ENCODE data around the gene APOC3.

Gene APOC3

GRCh38 chr11:116852261-116853031, 22.7 kb downstream of the APOC3 start:
- no peak for DNase-seq

GRCh38 chr11:116853461-116854073, 23.9 kb downstream of the APOC3 start:
- DNase-seq: peak; percentile 22

- DNase-seq: no peak
Observed at GRCh38 chr11:116855413-116855812, 25.7 kb downstream of the APOC3 start.

- DNase-seq: no peak
Observed at GRCh38 chr11:116856423-116856822, 26.7 kb downstream of the APOC3 start.

GRCh38 chr11:116857316-116857715, 27.6 kb downstream of the APOC3 start:
- no peak for DNase-seq

GRCh38 chr11:116857936-116858335, 28.2 kb downstream of the APOC3 start:
- DNase-seq: no peak

- DNase-seq: no peak
Observed at GRCh38 chr11:116859175-116859574, 29.5 kb downstream of the APOC3 start.

- DNase-seq: no peak
Observed at GRCh38 chr11:116860303-116860702, 30.6 kb downstream of the APOC3 start.

GRCh38 chr11:116861539-116861938, 31.8 kb downstream of the APOC3 start:
- DNase-seq: no peak

GRCh38 chr11:116862185-116862584, 32.5 kb downstream of the APOC3 start:
- DNase-seq: no peak

- DNase-seq: no peak
Observed at GRCh38 chr11:116862951-116863350, 33.2 kb downstream of the APOC3 start.

GRCh38 chr11:116864531-116864930, 34.8 kb downstream of the APOC3 start:
- no peak for DNase-seq

GRCh38 chr11:116865696-116866095, 36.0 kb downstream of the APOC3 start:
- DNase-seq: no peak

- DNase-seq: no peak
Observed at GRCh38 chr11:116866804-116867455, 37.2 kb downstream of the APOC3 start.

GRCh38 chr11:116867619-116868018, 37.9 kb downstream of the APOC3 start:
- no peak for DNase-seq

GRCh38 chr11:116868066-116868465, 38.4 kb downstream of the APOC3 start:
- DNase-seq: no peak

- no peak for DNase-seq
Observed at GRCh38 chr11:116869610-116870009, 39.9 kb downstream of the APOC3 start.

- DNase-seq: no peak
Observed at GRCh38 chr11:116870054-116870453, 40.3 kb downstream of the APOC3 start.

- no peak for DNase-seq
Observed at GRCh38 chr11:116871248-116871647, 41.5 kb downstream of the APOC3 start.

- no peak for DNase-seq
Observed at GRCh38 chr11:116873381-116873780, 43.7 kb downstream of the APOC3 start.

- DNase-seq: no peak
Observed at GRCh38 chr11:116874251-116874650, 44.5 kb downstream of the APOC3 start.

- DNase-seq: no peak
Observed at GRCh38 chr11:116875194-116875593, 45.5 kb downstream of the APOC3 start.

- no peak for DNase-seq
Observed at GRCh38 chr11:116876656-116877055, 46.9 kb downstream of the APOC3 start.
